Activated naive CD8-positive, alpha-beta T cell treated with anti-CD3 and anti-CD28 coated beads, Interleukin-2, amount 50 U/mL, for 16 hours (primary cell): ENCODE results near the gene MBIP.

Source experiments
- DNase-seq: peaks from one replicate; pipeline ENCODE4 v3.0.0-alpha.2; 2020; ENCODE audit warnings: low read depth, low spot score

MBIP gene

GRCh38 chr14:36313898-36314297 is 6.5 kb downstream of the MBIP start:
- no peak for DNase-seq

- DNase-seq: no peak
Observed at GRCh38 chr14:36313206-36313605, 7.2 kb downstream of the MBIP start.

DNA sequence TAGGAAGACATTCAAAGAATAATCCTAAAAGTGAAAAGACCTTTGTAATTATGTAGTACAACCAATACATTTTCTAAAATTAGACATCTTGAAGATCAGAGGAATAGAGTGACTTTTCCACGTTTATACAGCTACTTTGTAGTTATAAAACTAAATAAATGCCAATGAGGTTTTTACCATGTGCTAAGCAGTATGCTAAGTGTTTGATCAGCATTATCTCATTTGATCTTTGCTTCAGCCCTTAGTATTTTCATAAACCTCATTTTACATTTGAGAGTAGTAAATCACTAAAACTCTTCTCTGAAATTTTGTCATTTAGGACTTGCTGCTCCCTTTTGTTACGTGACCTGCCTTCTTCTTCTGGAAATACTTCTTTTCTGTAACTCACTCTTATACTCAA is 13.6 kb downstream of the MBIP start:
- DNase-seq: no peak

GRCh38 chr14:36304895-36305294 is 15.5 kb downstream of the MBIP start:
- no peak for DNase-seq

DNA sequence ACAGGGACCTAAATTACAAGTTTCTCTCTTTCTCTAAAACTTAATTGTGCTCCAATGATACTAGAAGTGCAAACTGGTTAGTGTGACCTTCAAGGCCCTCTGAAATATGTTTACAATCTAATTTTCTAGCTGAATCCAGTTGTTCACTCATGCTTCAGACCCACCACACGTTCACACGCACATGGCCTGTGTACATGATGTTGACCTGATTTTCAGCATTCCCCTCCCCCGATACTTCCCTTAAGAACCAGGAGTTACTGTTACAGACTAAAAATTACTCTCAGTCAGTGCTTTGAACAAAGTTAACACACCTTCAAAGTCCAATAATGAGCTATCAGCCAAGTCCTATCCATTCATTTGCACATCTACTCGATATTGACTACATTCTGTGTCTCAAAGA is 16.5 kb downstream of the MBIP start:
- DNase-seq: no peak

DNA sequence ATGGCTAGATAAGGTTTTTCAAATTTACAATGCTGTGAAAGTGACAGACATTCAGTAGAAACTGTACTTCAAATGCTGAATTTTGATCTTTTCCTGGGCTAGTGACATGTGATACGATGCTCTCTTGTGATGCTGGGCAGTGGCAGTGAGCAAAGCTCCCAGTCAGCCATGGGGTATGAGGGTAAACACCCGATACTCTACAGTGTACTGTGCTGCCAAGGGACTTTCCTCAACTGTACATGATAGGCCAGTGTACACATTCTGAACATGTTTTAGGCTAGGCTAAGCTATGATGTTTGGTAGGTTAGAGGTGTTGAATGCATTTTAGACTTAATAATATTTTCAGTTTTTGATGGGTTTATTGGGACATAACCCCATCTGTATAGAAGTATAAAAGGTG is 17.6 kb downstream of the MBIP start:
- no peak for DNase-seq

GRCh38 chr14:36301159-36301558 is 19.3 kb downstream of the MBIP start:
- DNase-seq: no peak

- no peak for DNase-seq
Observed at GRCh38 chr14:36300337-36300736, 20.1 kb downstream of the MBIP start.

GRCh38 chr14:36295642-36296627 is 24.5 kb downstream of the MBIP start:
- DNase-seq: no peak

- no peak for DNase-seq
Observed at GRCh38 chr14:36294543-36294942, 25.9 kb downstream of the MBIP start.

- DNase-seq: no peak
Observed at GRCh38 chr14:36293824-36294223, 26.6 kb downstream of the MBIP start.

GRCh38 chr14:36289954-36290353 is 30.5 kb downstream of the MBIP start:
- DNase-seq: no peak

DNA sequence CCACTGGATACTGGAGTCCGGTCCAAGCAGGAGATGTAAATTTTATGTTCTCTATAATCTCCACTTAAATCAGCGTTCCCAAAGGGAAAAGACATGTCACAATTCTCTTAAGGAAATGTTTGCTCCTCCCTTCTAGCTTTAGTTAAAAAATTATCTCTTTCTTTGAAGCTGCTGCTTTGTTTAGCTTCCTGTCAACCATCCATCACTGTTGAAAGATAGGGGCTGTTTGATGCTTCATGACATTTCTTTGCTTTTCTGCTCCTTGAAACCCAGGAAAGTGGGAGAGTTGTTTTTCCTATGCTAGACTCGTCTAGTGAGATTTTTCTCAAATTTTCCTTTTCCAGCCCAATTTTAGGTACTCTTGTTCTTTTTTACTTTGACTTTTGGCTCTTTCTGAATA is 31.9 kb downstream of the MBIP start:
- no peak for DNase-seq

DNA sequence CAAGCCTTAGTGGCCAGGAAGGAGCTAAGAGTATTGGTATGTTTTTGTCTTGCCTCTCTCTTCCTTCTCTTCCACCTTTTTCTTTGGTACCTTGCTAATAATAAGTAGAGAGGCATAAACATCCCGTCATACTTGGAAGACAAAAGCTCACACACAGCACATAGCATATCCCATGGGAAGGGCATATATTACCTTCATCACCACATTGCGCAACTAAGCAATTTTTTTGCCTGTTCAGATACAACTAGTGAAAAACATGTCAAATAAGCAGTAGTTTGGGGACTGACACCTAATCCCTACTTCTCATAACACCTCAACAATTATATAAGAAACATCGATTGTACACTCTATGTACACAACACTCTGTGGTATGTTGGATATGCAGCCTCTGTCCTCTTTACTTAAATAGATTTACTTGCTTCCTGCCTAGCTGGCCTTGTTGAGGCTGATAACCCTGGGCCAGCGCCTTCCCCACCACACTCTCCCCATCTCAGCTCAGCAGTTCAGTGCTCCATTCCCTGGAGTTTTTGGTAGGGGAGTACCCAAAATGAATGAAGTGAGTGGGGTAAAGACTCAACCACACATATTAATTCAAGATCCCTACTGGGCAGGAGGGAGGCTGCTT is 35.4 kb downstream of the MBIP start:
- no peak for DNase-seq

DNA sequence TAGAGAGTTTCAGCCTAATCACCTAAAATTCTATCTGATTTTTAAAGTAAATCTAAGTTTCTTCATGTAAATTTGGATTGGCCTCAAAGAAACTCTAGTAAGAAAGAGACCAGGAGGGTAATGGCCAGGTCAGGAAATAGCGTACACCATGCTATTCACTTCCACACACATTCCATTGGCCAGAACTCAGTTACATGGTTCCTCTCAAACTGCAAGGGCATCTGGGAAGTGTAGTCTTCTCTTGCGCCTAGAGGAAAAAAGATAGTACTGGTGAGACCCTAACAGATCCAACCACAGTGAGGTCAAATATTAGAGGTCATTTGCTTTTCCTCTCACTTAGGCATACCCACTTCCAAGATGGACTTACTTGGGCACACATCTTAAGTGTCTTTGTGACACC is 39.1 kb downstream of the MBIP start:
- DNase-seq: no peak

DNA sequence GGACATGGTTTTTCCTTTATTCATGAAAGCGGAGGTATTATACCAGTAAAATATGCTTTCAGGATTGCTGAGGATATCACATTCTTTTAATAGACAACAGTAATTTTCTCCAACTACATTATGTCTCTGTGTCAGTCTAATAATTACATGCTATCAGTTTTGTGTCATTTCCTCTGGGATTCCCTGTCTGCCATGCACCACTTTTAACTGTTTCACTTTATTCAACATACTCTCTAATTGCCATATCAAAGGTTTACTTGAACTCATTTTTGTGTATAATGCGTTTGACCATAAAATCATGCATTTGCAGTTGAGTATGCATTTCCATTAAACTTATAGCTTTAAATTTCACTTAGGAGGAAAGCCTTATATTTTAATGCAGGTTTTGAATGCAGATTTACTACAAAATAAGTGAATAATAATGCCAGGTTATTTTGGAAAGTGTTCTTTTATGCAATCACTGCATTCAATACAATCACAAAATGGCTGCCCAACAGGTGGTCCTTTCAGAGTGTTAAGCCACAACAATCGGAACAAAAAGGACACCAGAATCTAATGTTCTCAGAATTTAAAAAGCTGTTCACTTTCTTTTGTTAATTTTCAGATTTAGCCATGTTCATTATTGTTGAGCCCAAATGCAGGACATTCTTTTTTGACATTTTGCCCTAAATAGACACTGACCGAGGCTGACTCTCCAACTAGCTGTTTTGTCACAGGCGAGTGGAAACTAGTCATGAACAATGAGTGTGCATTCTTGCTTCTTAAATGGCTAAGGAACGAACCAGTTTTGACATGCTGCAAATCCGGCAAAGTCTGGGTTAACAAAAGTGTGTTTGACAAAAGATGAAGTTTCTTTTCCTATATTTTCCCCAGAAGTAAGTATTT is 40.9 kb downstream of the MBIP start:
- DNase-seq: no peak

GRCh38 chr14:36275741-36276140 is 44.7 kb downstream of the MBIP start:
- no peak for DNase-seq

GRCh38 chr14:36271939-36272907 is 48.2 kb downstream of the MBIP start:
- no peak for DNase-seq

- DNase-seq: no peak
Observed at GRCh38 chr14:36271222-36271621, 49.2 kb downstream of the MBIP start.

- no peak for DNase-seq
Observed at GRCh38 chr14:36270191-36270590, 50.2 kb downstream of the MBIP start.

GRCh38 chr14:36268121-36268520 is 52.3 kb downstream of the MBIP start:
- DNase-seq: no peak
